Adrenal gland (tissue), 12 donors: Measurements from ENCODE around the gene CCDC51. TPM values are rescaled to one million over a fixed set of nuclear protein-coding genes. Genes with fewer than 3 reads are reported as not detected.
A peak's percentile ranks its signal among the peaks of the same experiment; 100 is the strongest.

Experiments used
- DNase-seq, 7 donors: peaks; one replicate each; pipeline ENCODE4 v3.0.0-alpha.2; 2019 to 2020
- H3K27ac ChIP-seq, 5 donors: fragments of 200-600 bp; sonication (generic) in 4 of 5; 1 replicate in 3 of 5; 2 replicates in 2 of 5; pipeline versions ENCODE4 v1.5.1 to v1.8.0; 2016 to 2020; ENCODE audit warnings: mild to moderate bottlenecking in 1 of 5
- H3K27me3 ChIP-seq: fragments of 200-600 bp; 2 replicates; pipeline ENCODE4 v1.8.0; 2021
- H3K36me3 ChIP-seq, 2 donors: fragments of 200-600 bp; replicated peaks in 1 of 2; 1 replicate in 1 of 2; 2 replicates in 1 of 2; pipeline versions ENCODE4 v1.5.1 to v1.8.0; 2018 to 2022
- H3K4me1 ChIP-seq, 2 donors: fragments of 200-600 bp; replicated peaks in 1 of 2; 1 replicate in 1 of 2; 2 replicates in 1 of 2; pipeline versions ENCODE4 v1.5.1 to v1.8.0; 2018 to 2021
- H3K4me3 ChIP-seq, 4 donors: fragments of 200-600 bp; sonication (generic) in 3 of 4; one replicate each; pipeline ENCODE4 v1.5.1; 2016 to 2018
- H3K9me3 ChIP-seq, 3 donors: fragments of 200-600 bp; sonication (generic) in 1 of 3; replicated peaks in 1 of 3; 1 replicate in 2 of 3; 2 replicates in 1 of 3; pipeline versions ENCODE4 v1.5.1 to v1.8.0; 2016 to 2021
- POLR2A ChIP-seq, 2 donors: fragments of 450-650 bp; IDR thresholded peaks; one replicate each; pipeline ENCODE4 v1.6.1; 2017; ENCODE audit warnings: antibody characterized with exemption in 2 of 2, mild to moderate bottlenecking in 2 of 2, moderate library complexity in 1 of 2
- WGBS, 4 donors: extraction: QIAGEN DNeasy Blood & Tissue Kit in 2 of 4; methylation state at CpG; one replicate each; pipeline versions ENCODE4 v1.1.5 to v1.1.7; 2013 to 2017; 5-methylcytosine and 5-hydroxymethylcytosine counted together
- intact Hi-C, 2 donors: fragments of 100-400 bp; cut with DNase I; formaldehyde crosslinking; loops; one replicate each; pipeline versions ENCODE4 v1.14.1 to v1.15.0; 2022 to 2023
- polyA plus RNA-seq, 3 donors: library from polyadenylated mRNA; stranded (reverse); fragments of 200-250 nt in 2 of 3; fragments of 350-450 nt in 1 of 3; fragmentation: Illumina TruSeq in 1 of 3; extraction: RNeasy Lipid Tissue Mini Kit (QIAGEN cat#74804) in 1 of 3; gene quantifications; one replicate each; pipeline ENCODE4 v1.2.3, GENCODE V29; 2013 to 2014
- total RNA-seq, 9 donors: library from RNA; depleted of rRNA in 4 of 9; stranded (reverse); fragments of >200 nt in 4 of 9; fragments of 120-200 nt in 1 of 9; fragmentation: NEBNext Ultra II Directional in 1 of 9; extraction: Animal tissue kit (Norgen Biotek cat#: 25700) in 1 of 9; gene quantifications; one replicate each; pipeline versions ENCODE4 v1.1.0 to v1.2.4, GENCODE V29; 2013 to 2023
- TF ChIP-seq, protein P1 (sequence below), 6 experiments: fragments of 450-650 bp in 4 of 6; fragments of 200-600 bp in 2 of 6; sonication (generic) in 1 of 6; IDR thresholded peaks; 1 replicate in 5 of 6; 2 replicates in 1 of 6; pipeline versions ENCODE4 v1.5.1 to v1.8.0; 2016 to 2021; ENCODE audit warnings: antibody characterized with exemption in 6 of 6, mild to moderate bottlenecking in 2 of 6, moderate library complexity in 1 of 6
- donor health status: healthy with polysubstance abuse.
- donor health status: Bipolar disorder and iron deficiency.
- donor health status: DM: yes; HTN: yes; CAD: no.
- donor health status: DM: no; HTN: no; CAD: no.
- donor health status: DM: no; HTN: no; CAD: no.
- donor health status: DM: yes; HTN: yes; CAD: no.

The CCDC51 gene
- total and polyA plus RNA-seq, 12 donors, result 7.3 to 30.4 (median 19.5) TPM

DNA sequence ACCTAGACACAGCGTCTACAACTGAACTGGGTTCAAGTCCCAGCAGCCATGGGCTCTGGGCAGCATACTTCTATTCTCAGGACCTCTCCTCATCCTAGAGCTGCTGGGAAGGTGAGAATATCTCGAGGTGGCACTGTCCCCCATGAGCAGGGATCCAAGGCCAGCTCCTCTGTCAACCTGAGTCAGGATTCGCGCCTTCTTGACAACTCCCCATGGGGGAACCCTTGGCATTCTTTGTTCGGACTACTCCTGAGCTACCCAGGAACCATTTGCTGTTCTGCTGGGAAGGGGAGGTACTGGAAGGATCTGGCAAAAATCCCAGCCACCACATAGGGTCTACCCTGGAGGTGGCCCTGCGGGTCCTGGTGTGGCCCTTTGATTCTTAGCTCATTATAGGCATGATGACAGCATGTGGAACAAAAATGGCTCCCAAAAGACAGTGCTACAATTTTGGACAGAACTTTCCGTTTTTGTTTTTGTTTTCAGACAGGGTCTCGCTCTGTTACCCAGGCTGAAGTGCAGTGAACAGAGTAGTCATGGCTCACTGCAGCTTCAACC is 32.3 kb downstream of the CCDC51 start:
- Histone ChIP-seq H3K9me3 (no peaks in the 10 kb centered on the region), H3K36me3 (peaks cover 0 to 12% of the 10 kb centered on the region in 2 donors), H3K4me3 (no peak overlapping the region), H3K27me3 (no peaks in the 10 kb centered on the region), H3K27ac (no peak overlapping the region), H3K4me1 (no peaks in the 10 kb centered on the region)
- intact Hi-C loops, result no loop called here
- 89 to 90% (median 89%) methylated on average over 8 of the region's 8 CpGs for WGBS, 4 donors
- TF ChIP-seq, protein P1, sequence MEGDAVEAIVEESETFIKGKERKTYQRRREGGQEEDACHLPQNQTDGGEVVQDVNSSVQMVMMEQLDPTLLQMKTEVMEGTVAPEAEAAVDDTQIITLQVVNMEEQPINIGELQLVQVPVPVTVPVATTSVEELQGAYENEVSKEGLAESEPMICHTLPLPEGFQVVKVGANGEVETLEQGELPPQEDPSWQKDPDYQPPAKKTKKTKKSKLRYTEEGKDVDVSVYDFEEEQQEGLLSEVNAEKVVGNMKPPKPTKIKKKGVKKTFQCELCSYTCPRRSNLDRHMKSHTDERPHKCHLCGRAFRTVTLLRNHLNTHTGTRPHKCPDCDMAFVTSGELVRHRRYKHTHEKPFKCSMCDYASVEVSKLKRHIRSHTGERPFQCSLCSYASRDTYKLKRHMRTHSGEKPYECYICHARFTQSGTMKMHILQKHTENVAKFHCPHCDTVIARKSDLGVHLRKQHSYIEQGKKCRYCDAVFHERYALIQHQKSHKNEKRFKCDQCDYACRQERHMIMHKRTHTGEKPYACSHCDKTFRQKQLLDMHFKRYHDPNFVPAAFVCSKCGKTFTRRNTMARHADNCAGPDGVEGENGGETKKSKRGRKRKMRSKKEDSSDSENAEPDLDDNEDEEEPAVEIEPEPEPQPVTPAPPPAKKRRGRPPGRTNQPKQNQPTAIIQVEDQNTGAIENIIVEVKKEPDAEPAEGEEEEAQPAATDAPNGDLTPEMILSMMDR (IDR thresholded peaks at IDR 0.05), result no peak
- no peak for TF ChIP-seq POLR2A (IDR thresholded peaks at IDR 0.05)
- peak in 4 of 7 donors; percentile 4 to 29 (median 14) for DNase-seq

DNA sequence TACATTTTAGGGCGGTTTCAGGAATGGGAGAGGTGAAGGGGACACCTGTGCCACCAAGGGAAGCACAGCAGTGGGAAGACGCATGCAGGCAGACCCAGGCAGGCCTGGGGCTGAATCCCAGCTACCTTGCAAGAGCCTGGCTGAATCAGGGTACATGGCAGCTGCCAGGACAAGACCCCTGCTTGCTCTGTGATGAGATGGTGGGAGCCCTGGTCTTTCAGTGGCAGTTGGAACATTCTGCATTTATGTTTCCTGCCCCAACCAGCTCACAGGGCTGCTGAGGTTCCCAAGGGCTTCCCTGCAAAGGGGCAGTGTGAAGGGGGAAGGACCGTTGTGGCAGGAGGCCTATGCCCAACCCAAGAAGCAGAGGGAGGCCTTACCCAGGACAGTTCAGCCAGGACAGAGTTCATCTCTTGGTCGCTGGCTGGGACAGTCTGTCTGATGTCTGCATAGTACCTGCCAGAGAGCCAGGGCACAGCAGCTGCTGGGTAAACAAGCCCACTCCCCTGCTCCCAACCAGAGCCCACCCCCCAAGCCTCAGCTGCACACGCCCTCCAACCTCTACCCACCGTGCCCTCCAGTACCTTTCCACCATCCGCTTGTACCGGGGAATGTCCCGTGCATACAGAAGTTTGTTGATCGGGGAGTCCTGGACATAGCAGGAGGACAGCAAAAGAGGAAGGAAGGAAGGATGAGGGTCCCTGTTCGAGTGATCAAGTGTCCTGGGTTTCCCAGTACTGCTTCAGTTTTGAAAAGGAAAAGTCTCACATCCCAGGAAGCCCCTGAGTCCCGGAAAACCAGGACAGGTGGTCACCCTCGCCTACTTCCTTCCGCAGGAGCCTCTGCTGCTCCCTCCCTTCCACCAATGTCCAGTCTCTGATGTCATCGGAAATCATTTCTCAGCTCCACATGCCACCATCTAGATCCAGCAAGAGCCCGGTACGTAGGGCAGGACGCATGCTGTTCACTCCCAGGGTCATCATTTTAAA is 33.2 kb downstream of the CCDC51 start:
- DNase-seq, result peak in 4 of 7 donors; percentile 0 to 29 (median 10)
- Histone ChIP-seq H3K4me3 (no peak overlapping the region), H3K27ac (no peak overlapping the region), H3K36me3 (peaks cover 0 to 6% of the 10 kb centered on the region in 2 donors), H3K27me3 (no peaks in the 10 kb centered on the region), H3K4me1 (peaks cover 0 to 3% of the 10 kb centered on the region in 2 donors), H3K9me3 (no peaks in the 10 kb centered on the region)
- intact Hi-C loops, result no loop called here
- 81 to 91% (median 87%) methylated on average over 15 to 18 of the region's 18 CpGs for WGBS, 4 donors
- TF ChIP-seq, protein P1 (IDR thresholded peaks at IDR 0.05), result no peak
- TF ChIP-seq POLR2A (IDR thresholded peaks at IDR 0.05), result no peak

DNA sequence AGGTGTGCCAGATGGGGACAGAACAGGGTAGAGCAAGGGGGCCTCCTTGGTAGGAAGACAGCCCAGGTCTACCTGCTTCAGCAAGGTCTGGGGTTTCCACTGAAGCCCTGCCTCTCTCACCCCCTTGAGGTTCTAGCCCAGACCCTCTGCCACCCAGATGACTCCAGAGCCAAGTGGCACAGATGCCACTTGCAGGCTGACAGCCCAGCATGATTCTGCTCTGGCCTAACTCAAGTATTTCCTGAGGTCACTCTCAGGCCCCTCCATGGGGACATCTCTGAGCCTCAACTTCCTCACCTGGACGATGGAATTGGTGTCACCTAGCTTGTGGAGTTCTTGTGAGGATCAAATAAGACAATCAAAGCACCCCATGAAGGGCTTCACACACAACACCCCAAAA is 33.9 kb downstream of the CCDC51 start:
- H3K4me1 ChIP-seq, result peaks cover 0 to 5% of the 10 kb centered on the region in 2 donors
- TF ChIP-seq POLR2A (IDR thresholded peaks at IDR 0.05), result no peak
- TF ChIP-seq, protein P1 (IDR thresholded peaks at IDR 0.05), result no peak
- peak in 1 of 7 donors; percentile 33 for DNase-seq
- H3K9me3 ChIP-seq, result no peaks in the 10 kb centered on the region
- no peaks in the 10 kb centered on the region for H3K27me3 ChIP-seq
- WGBS, 4 donors, result 63 to 76% (median 75%) methylated on average over 1 of the region's 1 CpG; no CpG with 5 or more reads in 1 of the 4 donors
- intact Hi-C loops, result no loop called here
- peaks cover 0 to 6% of the 10 kb centered on the region in 2 donors for H3K36me3 ChIP-seq
- no peak overlapping the region for H3K4me3 ChIP-seq
- no peak overlapping the region for H3K27ac ChIP-seq

DNA sequence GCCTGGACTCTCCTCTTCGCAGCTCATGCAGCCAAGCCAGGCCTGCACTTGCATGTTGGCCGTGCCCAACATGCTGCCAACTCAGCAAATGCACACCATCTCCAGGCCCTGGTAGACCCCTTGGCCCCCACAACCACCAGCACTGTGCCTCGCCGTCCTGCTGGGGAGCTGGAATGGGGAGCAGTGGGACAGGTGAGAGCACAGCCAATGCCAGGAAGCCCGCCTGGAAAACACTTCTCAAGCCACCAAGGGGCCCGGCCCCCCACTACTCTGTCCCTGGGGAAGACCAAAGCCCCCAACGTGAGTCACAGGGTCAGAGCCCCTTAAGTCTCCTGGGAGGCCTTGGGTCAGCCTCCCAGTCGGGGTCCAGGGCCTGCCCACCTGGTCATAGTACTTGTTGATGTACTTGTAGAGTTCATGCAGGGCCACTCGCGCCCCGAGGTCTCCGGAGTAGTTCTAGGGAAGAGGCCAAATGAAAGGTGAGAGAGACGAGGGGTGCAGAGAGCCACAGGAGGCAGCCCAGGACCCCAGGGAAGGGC is 34.5 kb downstream of the CCDC51 start:
- peaks cover 0 to 5% of the 10 kb centered on the region in 2 donors for H3K4me1 ChIP-seq
- TF ChIP-seq, protein P1 (IDR thresholded peaks at IDR 0.05), result no peak
- TF ChIP-seq POLR2A (IDR thresholded peaks at IDR 0.05), result no peak
- H3K27me3 ChIP-seq, result no peaks in the 10 kb centered on the region
- WGBS, 4 donors, result 86 to 90% (median 88%) methylated on average over 7 to 13 of the region's 13 CpGs
- DNase-seq, result peak in 3 of 7 donors; percentile 9 to 47 (median 15)
- no peak overlapping the region for H3K4me3 ChIP-seq
- intact Hi-C loops, result no loop called here
- H3K27ac ChIP-seq, result no peak overlapping the region
- H3K36me3 ChIP-seq, result peaks cover 0 to 6% of the 10 kb centered on the region in 2 donors
- H3K9me3 ChIP-seq, result no peaks in the 10 kb centered on the region
